Activated CD8-positive, alpha-beta T cell treated with anti-CD3 and anti-CD28 coated beads for 36 hours (primary cell): ENCODE measurements around the gene ZNF556. TPM values are rescaled to one million over a fixed set of nuclear protein-coding genes. Genes with fewer than 3 reads are reported as not detected.

ENCODE experiments used
- ATAC-seq: fragments of 200-7000 bp; cut with Tn5 transposase; one replicate; pipeline ENCODE4 v1.10.0; 2021; ENCODE audit warnings: mild to moderate bottlenecking, moderate library complexity
- CTCF ChIA-PET: fragments of 350-600 bp; sonication (Branson Sonifier 250); formaldehyde crosslinking; loops from one replicate; lab custom pipeline; 2021; ENCODE audit warnings: antibody characterized with exemption; lab: Charles Lee
- POLR2A ChIA-PET: fragments of 350-600 bp; sonication (Branson Sonifier 250); formaldehyde crosslinking; loops from one replicate; lab custom pipeline; 2021; ENCODE audit warnings: antibody characterized with exemption; lab: Charles Lee
- DNase-seq: peaks from one replicate; pipeline ENCODE4 v3.0.0-alpha.2; 2020
- H3K27ac Mint-ChIP-seq: one replicate; pipeline ENCODE4 v1.8.0; 2021; ENCODE audit warnings: mild to moderate bottlenecking, mixed read lengths
- H3K27me3 Mint-ChIP-seq: one replicate; pipeline ENCODE4 v1.8.0; 2021; ENCODE audit warnings: mixed read lengths
- H3K36me3 Mint-ChIP-seq: one replicate; pipeline ENCODE4 v1.8.0; 2021; ENCODE audit warnings: low read depth, mixed read lengths
- H3K4me1 Mint-ChIP-seq: one replicate; pipeline ENCODE4 v1.8.0; 2021; ENCODE audit warnings: low read depth, mixed read lengths
- H3K4me3 Mint-ChIP-seq: one replicate; pipeline ENCODE4 v1.8.0; 2021; ENCODE audit warnings: mild to moderate bottlenecking, moderate library complexity, mixed read lengths
- H3K9me3 Mint-ChIP-seq: one replicate; pipeline ENCODE4 v1.8.0; 2021; ENCODE audit warnings: mixed read lengths
- intact Hi-C: fragments of 100-400 bp; cut with micrococcal nuclease; formaldehyde crosslinking; loops from one replicate; pipeline ENCODE4 v1.10.0; 2022
- total RNA-seq, 2 experiments: library from RNA; stranded (reverse); gene quantifications; one replicate each; pipeline ENCODE4 v1.2.3, GENCODE V29; 2021
- TF ChIP-seq, protein P1 (sequence below): fragments of 200-600 bp; IDR thresholded peaks from one replicate; pipeline ENCODE4 v1.8.0; 2022; ENCODE audit warnings: antibody characterized with exemption, mild to moderate bottlenecking

The ZNF556 gene
- total RNA-seq, 2 experiments from 2014 or later = not detected

GRCh38 chr19:2905918-2906519, 38.9 kb downstream of the ZNF556 start:
- Mint-ChIP-seq H3K36me3 (peaks cover 6% of the 10 kb centered on the region), H3K4me3 (no peak overlapping the region), H3K9me3 (no peaks in the 10 kb centered on the region), H3K27me3 (no peaks in the 10 kb centered on the region), H3K4me1 (peaks cover 35% of the 10 kb centered on the region), H3K27ac (no peak overlapping the region)
- no peak for ATAC-seq
- no peak for DNase-seq
- ChIA-PET CTCF (interaction anchor here (1.2 kb wide), 1 partner anchor 45 kb away, joined by 3 read pairs; no protein-coding TSS in a partner anchor), POLR2A (interaction anchor here (0.6 to 1.4 kb wide), 2 partner anchors 11 kb away, joined by 3 read pairs; no protein-coding TSS in a partner anchor)
- TF ChIP-seq, protein P1, sequence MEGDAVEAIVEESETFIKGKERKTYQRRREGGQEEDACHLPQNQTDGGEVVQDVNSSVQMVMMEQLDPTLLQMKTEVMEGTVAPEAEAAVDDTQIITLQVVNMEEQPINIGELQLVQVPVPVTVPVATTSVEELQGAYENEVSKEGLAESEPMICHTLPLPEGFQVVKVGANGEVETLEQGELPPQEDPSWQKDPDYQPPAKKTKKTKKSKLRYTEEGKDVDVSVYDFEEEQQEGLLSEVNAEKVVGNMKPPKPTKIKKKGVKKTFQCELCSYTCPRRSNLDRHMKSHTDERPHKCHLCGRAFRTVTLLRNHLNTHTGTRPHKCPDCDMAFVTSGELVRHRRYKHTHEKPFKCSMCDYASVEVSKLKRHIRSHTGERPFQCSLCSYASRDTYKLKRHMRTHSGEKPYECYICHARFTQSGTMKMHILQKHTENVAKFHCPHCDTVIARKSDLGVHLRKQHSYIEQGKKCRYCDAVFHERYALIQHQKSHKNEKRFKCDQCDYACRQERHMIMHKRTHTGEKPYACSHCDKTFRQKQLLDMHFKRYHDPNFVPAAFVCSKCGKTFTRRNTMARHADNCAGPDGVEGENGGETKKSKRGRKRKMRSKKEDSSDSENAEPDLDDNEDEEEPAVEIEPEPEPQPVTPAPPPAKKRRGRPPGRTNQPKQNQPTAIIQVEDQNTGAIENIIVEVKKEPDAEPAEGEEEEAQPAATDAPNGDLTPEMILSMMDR = no peak
- intact Hi-C loops = no loop called here

DNA sequence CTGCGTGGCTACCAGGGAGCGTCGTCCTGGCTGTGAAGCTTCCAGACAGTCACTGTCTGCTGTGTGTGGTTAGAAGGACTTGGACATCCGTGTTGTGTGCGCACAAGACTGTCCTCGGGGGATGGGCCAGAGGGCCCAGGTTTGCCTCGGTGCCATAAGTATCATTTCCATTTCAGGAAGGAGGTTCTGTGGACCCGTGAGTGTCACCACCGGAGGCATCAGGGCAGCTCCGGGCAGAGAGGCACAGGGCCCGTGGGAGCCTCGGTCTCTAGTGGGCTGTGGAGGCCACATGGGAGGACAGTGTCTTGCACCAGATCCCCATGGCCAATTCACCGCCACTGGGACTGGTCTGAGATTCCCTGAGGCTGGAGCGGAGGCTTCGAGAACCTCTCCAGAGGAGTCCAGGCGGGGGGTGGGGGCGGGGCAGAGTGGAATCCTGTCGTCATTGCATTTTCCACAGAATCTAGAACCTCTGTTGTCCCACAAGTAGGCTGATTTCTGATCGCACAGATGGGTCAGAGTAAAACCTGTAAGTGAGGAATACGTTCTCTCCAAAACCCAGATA, 39.6 kb downstream of the ZNF556 start:
- intact Hi-C loops = no loop called here
- H3K27ac Mint-ChIP-seq = no peak overlapping the region
- ChIA-PET POLR2A (interaction anchor here (0.6 to 1.4 kb wide), 2 partner anchors 11 kb away, joined by 3 read pairs; no protein-coding TSS in a partner anchor), CTCF (no interaction called here)
- ATAC-seq (no peak), DNase-seq (no peak)
- H3K4me3 Mint-ChIP-seq = no peak overlapping the region
- peaks cover 10% of the 10 kb centered on the region for H3K36me3 Mint-ChIP-seq
- H3K27me3 Mint-ChIP-seq = no peaks in the 10 kb centered on the region
- H3K9me3 Mint-ChIP-seq = no peaks in the 10 kb centered on the region
- TF ChIP-seq, protein P1 = no peak
- H3K4me1 Mint-ChIP-seq = peaks cover 36% of the 10 kb centered on the region

DNA sequence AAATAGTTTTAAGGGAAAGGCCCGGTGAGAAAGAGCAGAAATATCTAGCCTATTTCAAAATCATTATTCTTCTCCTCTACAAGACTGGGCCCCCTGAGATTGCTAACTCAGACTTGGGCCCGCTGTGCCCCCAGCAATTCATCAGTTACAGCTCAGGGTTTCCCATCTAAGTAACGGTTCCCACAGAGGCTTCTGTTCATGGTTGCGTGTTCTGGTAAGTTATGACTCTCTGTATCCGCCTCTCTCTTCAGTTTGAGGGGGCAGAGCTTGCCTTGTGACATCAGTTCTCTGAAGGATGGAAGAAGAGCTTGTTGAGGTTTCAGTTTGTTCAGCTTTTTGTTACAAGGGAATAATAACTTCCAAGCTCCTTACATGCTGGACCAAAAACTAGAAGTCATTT, 45.2 kb downstream of the ZNF556 start:
- TF ChIP-seq, protein P1 = no peak
- CTCF ChIA-PET = interaction anchor here (1.2 to 1.7 kb wide), 6 partner anchors 10 to 196 kb away, joined by 3 to 5 read pairs (median 4); partner anchors contain the start of gene ZNF554
- POLR2A ChIA-PET = interaction anchor here (1.4 to 1.5 kb wide), 2 partner anchors 12 to 24 kb away, joined by 3 to 5 read pairs; no protein-coding TSS in a partner anchor
- intact Hi-C loops = no loop called here
- H3K27ac Mint-ChIP-seq = peak overlapping the region; percentile 74
- peaks cover 8% of the 10 kb centered on the region for H3K9me3 Mint-ChIP-seq
- peak; percentile 75 for ATAC-seq
- peaks cover 30% of the 10 kb centered on the region for H3K4me1 Mint-ChIP-seq
- peak; percentile 29 for DNase-seq
- H3K36me3 Mint-ChIP-seq = peaks cover 41% of the 10 kb centered on the region
- H3K27me3 Mint-ChIP-seq = no peaks in the 10 kb centered on the region
- H3K4me3 Mint-ChIP-seq = no peak overlapping the region

DNA sequence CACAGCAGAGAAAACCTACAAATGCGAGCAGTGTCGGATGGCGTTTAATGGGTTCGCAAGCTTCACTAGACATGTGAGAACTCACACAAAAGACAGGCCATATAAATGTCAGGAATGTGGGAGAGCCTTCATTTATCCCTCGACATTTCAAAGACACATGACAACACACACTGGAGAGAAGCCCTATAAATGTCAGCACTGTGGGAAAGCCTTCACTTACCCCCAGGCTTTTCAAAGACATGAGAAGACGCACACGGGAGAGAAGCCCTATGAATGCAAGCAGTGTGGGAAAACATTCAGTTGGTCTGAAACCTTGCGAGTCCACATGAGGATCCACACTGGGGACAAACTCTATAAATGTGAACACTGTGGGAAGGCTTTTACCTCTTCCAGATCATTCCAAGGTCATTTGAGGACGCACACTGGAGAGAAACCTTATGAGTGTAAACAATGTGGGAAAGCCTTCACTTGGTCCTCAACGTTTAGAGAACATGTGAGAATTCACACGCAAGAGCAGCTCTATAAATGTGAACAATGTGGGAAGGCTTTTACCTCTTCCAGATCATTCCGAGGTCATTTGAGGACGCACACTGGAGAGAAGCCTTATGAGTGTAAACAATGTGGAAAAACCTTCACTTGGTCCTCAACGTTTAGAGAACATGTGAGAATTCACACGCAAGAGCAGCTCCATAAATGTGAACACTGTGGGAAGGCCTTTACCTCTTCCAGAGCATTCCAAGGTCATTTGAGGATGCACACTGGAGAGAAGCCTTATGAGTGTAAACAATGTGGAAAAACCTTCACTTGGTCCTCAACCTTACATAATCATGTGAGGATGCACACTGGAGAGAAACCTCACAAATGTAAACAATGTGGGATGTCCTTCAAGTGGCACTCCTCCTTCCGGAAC, 50.4 kb downstream of the ZNF556 start:
- CTCF ChIA-PET = interaction anchor here (1.2 kb wide), 1 partner anchor 33 kb away, joined by 3 read pairs; no protein-coding TSS in a partner anchor
- Mint-ChIP-seq H3K27me3 (no peaks in the 10 kb centered on the region), H3K9me3 (peaks cover 17% of the 10 kb centered on the region), H3K27ac (no peak overlapping the region), H3K4me3 (no peak overlapping the region), H3K36me3 (peaks cover 42% of the 10 kb centered on the region), H3K4me1 (peaks cover 7% of the 10 kb centered on the region)
- intact Hi-C loops = no loop called here
- POLR2A ChIA-PET = interaction anchor here (1.2 kb wide), 1 partner anchor 12 kb away, joined by 3 read pairs; no protein-coding TSS in a partner anchor
- TF ChIP-seq, protein P1 = no peak
- ATAC-seq (no peak), DNase-seq (no peak)
